ENCODE measurements around the gene HSPA4L.

The HSPA4L gene

DNA sequence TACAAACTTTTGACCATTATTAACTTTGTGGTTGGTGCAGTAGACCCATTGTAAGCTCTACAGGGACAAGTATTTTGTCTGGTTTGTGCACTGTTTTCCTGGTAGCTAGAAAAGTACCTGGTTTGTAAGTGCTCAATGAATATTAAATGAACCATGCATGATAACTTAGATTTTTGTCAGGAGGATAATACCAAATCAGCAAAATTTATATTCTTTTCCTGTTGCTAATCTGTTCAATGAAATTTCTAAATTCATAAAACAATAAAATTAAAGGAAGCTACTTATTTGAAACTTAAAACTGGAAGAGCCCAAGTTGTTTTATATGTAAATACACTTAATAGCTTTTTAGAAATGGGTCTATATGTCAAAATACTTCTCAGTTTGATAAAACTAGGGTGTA is 17.6 kb downstream of the HSPA4L start:
- Histone ChIP-seq H3K4ac (ENCODE audit: low read depth in 1 of 2, low read length in 2 of 2) (no peak overlapping the region), H4K8ac (ENCODE audit: low read length) (no peak overlapping the region), H3K79me1 (replicated peaks; ENCODE audit: low read length, poor library complexity, severe bottlenecking) (no peaks in the 10 kb centered on the region), H4K91ac (ENCODE audit: low read length) (no peak overlapping the region), H2AK5ac (ENCODE audit: low read length, severe bottlenecking) (no peak overlapping the region), H2BK5ac (ENCODE audit: low read depth, low read length, poor library complexity, severe bottlenecking) (no peak overlapping the region), H3K23ac (ENCODE audit: low read length in 2 of 2) (no peak overlapping the region), H3K9me3 (ENCODE audit: control insufficient read depth, low read length) (no peaks in the 10 kb centered on the region), H3K36me3 (ENCODE audit: control insufficient read depth in 1 of 2, insufficient read depth in 2 of 2, low read depth in 1 of 2, low read length in 2 of 2) (peaks cover 0 to 24% of the 10 kb centered on the region in 2 experiments), H3K4me1 (ENCODE audit: control insufficient read depth, insufficient read depth, low read depth, low read length) (no peaks in the 10 kb centered on the region), H2BK12ac (ENCODE audit: low read length in 2 of 2) (no peak overlapping the region), H3K14ac (ENCODE audit: low read length in 2 of 2) (no peak overlapping the region), H3K9ac (ENCODE audit: low read length) (no peak overlapping the region), H2BK120ac (ENCODE audit: low read depth, low read length) (no peak overlapping the region), H2BK15ac (ENCODE audit: low read depth, poor library complexity, severe bottlenecking) (no peak overlapping the region), H3K4me2 (ENCODE audit: low read length, poor library complexity, severe bottlenecking) (no peak overlapping the region), H3K4me3 (ENCODE audit: insufficient read depth in 1 of 2, low read depth in 1 of 2, low read length in 2 of 2) (no peak overlapping the region), H3K27ac (ENCODE audit: low read length, poor library complexity, severe bottlenecking) (no peak overlapping the region), H3K27me3 (ENCODE audit: control insufficient read depth in 1 of 2, insufficient read depth in 1 of 2, low read length in 2 of 2) (no peaks in the 10 kb centered on the region), H2AFZ (ENCODE audit: low read depth, low read length) (no peak overlapping the region), H3K18ac (ENCODE audit: low read depth in 1 of 2, low read length in 2 of 2) (no peak overlapping the region)
- no peak for DNase-seq

GRCh38 chr4:127809173-127809800 is 27.2 kb downstream of the HSPA4L start:
- Histone ChIP-seq H2BK120ac (ENCODE audit: low read depth, low read length) (no peak overlapping the region), H2BK5ac (ENCODE audit: low read depth, low read length, poor library complexity, severe bottlenecking) (no peak overlapping the region), H3K23ac (ENCODE audit: low read length in 2 of 2) (no peak overlapping the region), H3K4me3 (ENCODE audit: insufficient read depth in 1 of 2, low read depth in 1 of 2, low read length in 2 of 2) (no peak overlapping the region), H4K91ac (ENCODE audit: low read length) (no peak overlapping the region), H2BK12ac (ENCODE audit: low read length in 2 of 2) (no peak overlapping the region), H3K18ac (ENCODE audit: low read depth in 1 of 2, low read length in 2 of 2) (no peak overlapping the region), H3K9ac (ENCODE audit: low read length) (no peak overlapping the region), H3K4me2 (ENCODE audit: low read length, poor library complexity, severe bottlenecking) (no peak overlapping the region), H3K36me3 (ENCODE audit: control insufficient read depth in 1 of 2, insufficient read depth in 2 of 2, low read depth in 1 of 2, low read length in 2 of 2) (peaks cover 0 to 35% of the 10 kb centered on the region in 2 experiments), H4K8ac (ENCODE audit: low read length) (no peak overlapping the region), H3K4me1 (ENCODE audit: control insufficient read depth, insufficient read depth, low read depth, low read length) (no peaks in the 10 kb centered on the region), H2BK15ac (ENCODE audit: low read depth, poor library complexity, severe bottlenecking) (no peak overlapping the region), H3K27me3 (ENCODE audit: control insufficient read depth in 1 of 2, insufficient read depth in 1 of 2, low read length in 2 of 2) (no peaks in the 10 kb centered on the region), H3K4ac (ENCODE audit: low read depth in 1 of 2, low read length in 2 of 2) (no peak overlapping the region), H2AFZ (ENCODE audit: low read depth, low read length) (no peak overlapping the region), H3K9me3 (ENCODE audit: control insufficient read depth, low read length) (no peaks in the 10 kb centered on the region), H3K27ac (ENCODE audit: low read length, poor library complexity, severe bottlenecking) (no peak overlapping the region), H2AK5ac (ENCODE audit: low read length, severe bottlenecking) (no peak overlapping the region), H3K14ac (ENCODE audit: low read length in 2 of 2) (peak overlapping the region in 1 of 2 experiments; percentile 29), H3K79me1 (replicated peaks; ENCODE audit: low read length, poor library complexity, severe bottlenecking) (no peaks in the 10 kb centered on the region)
- 87% methylated on average over 4 of the region's 6 CpGs for WGBS
- DNase-seq: peak; percentile 30

DNA sequence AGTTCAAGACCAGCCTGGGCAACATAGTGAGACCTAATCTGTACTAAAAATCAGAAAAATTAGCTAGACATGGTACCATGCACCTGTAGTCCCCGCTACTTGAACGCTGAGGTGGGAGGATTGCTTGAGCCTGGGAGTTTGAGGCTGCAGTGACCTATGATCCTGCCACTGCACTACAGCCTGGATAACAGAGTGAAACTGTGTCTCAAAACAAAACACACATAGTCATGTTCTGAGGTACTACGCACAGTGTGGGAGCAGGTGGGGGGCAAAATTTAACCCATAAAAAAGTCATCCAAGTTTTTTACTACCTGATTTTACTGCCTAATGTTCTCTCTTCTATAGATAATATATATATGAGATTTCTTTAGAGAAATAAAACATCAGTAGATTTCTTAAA is 28.4 kb downstream of the HSPA4L start:
- no peak overlapping the region for H2BK5ac ChIP-seq (ENCODE audit: low read depth, low read length, poor library complexity, severe bottlenecking)
- H3K27ac ChIP-seq (ENCODE audit: low read length, poor library complexity, severe bottlenecking): no peak overlapping the region
- DNase-seq: no peak
- no peak overlapping the region for H3K4ac ChIP-seq (ENCODE audit: low read depth in 1 of 2, low read length in 2 of 2)
- no peak overlapping the region for H3K4me2 ChIP-seq (ENCODE audit: low read length, poor library complexity, severe bottlenecking)
- no peak overlapping the region for H2AFZ ChIP-seq (ENCODE audit: low read depth, low read length)
- H4K91ac ChIP-seq (ENCODE audit: low read length): no peak overlapping the region
- no peak overlapping the region for H3K14ac ChIP-seq (ENCODE audit: low read length in 2 of 2)
- H3K4me1 ChIP-seq (ENCODE audit: control insufficient read depth, insufficient read depth, low read depth, low read length): no peaks in the 10 kb centered on the region
- H2BK15ac ChIP-seq (ENCODE audit: low read depth, poor library complexity, severe bottlenecking): no peak overlapping the region
- no peak overlapping the region for H2BK12ac ChIP-seq (ENCODE audit: low read length in 2 of 2)
- no peaks in the 10 kb centered on the region for H3K27me3 ChIP-seq (ENCODE audit: control insufficient read depth in 1 of 2, insufficient read depth in 1 of 2, low read length in 2 of 2)
- no peak overlapping the region for H3K4me3 ChIP-seq (ENCODE audit: insufficient read depth in 1 of 2, low read depth in 1 of 2, low read length in 2 of 2)
- no peak overlapping the region for H2AK5ac ChIP-seq (ENCODE audit: low read length, severe bottlenecking)
- H3K9ac ChIP-seq (ENCODE audit: low read length): no peak overlapping the region
- no peak overlapping the region for H3K23ac ChIP-seq (ENCODE audit: low read length in 2 of 2)
- 96% methylated on average over 2 of the region's 3 CpGs for WGBS
- H4K8ac ChIP-seq (ENCODE audit: low read length): no peak overlapping the region
- peaks cover 0 to 29% of the 10 kb centered on the region in 2 experiments for H3K36me3 ChIP-seq (ENCODE audit: control insufficient read depth in 1 of 2, insufficient read depth in 2 of 2, low read depth in 1 of 2, low read length in 2 of 2)
- no peaks in the 10 kb centered on the region for H3K9me3 ChIP-seq (ENCODE audit: control insufficient read depth, low read length)
- no peak overlapping the region for H2BK120ac ChIP-seq (ENCODE audit: low read depth, low read length)
- H3K79me1 ChIP-seq (replicated peaks; ENCODE audit: low read length, poor library complexity, severe bottlenecking): no peaks in the 10 kb centered on the region
- no peak overlapping the region for H3K18ac ChIP-seq (ENCODE audit: low read depth in 1 of 2, low read length in 2 of 2)

GRCh38 chr4:127822430-127822829 is 40.3 kb downstream of the HSPA4L start:
- no peak overlapping the region for H3K18ac ChIP-seq (ENCODE audit: low read depth in 1 of 2, low read length in 2 of 2)
- H4K91ac ChIP-seq (ENCODE audit: low read length): no peak overlapping the region
- no peak overlapping the region for H3K14ac ChIP-seq (ENCODE audit: low read length in 2 of 2)
- H3K9me3 ChIP-seq (ENCODE audit: control insufficient read depth, low read length): no peaks in the 10 kb centered on the region
- no peak overlapping the region for H2BK15ac ChIP-seq (ENCODE audit: low read depth, poor library complexity, severe bottlenecking)
- WGBS: 100% methylated on average over 1 of the region's 2 CpGs
- H3K4me2 ChIP-seq (ENCODE audit: low read length, poor library complexity, severe bottlenecking): no peak overlapping the region
- no peak overlapping the region for H2AK5ac ChIP-seq (ENCODE audit: low read length, severe bottlenecking)
- H3K9ac ChIP-seq (ENCODE audit: low read length): no peak overlapping the region
- H2BK120ac ChIP-seq (ENCODE audit: low read depth, low read length): no peak overlapping the region
- H3K4me1 ChIP-seq (ENCODE audit: control insufficient read depth, insufficient read depth, low read depth, low read length): no peaks in the 10 kb centered on the region
- no peak overlapping the region for H2BK5ac ChIP-seq (ENCODE audit: low read depth, low read length, poor library complexity, severe bottlenecking)
- H3K27me3 ChIP-seq (ENCODE audit: control insufficient read depth in 1 of 2, insufficient read depth in 1 of 2, low read length in 2 of 2): no peaks in the 10 kb centered on the region
- H3K4me3 ChIP-seq (ENCODE audit: insufficient read depth in 1 of 2, low read depth in 1 of 2, low read length in 2 of 2): no peak overlapping the region
- H3K23ac ChIP-seq (ENCODE audit: low read length in 2 of 2): no peak overlapping the region
- H2AFZ ChIP-seq (ENCODE audit: low read depth, low read length): no peak overlapping the region
- H3K36me3 ChIP-seq (ENCODE audit: control insufficient read depth in 1 of 2, insufficient read depth in 2 of 2, low read depth in 1 of 2, low read length in 2 of 2): peaks cover 0 to 38% of the 10 kb centered on the region in 2 experiments
- no peak overlapping the region for H3K4ac ChIP-seq (ENCODE audit: low read depth in 1 of 2, low read length in 2 of 2)
- H4K8ac ChIP-seq (ENCODE audit: low read length): no peak overlapping the region
- no peak overlapping the region for H3K27ac ChIP-seq (ENCODE audit: low read length, poor library complexity, severe bottlenecking)
- no peak for DNase-seq
- no peaks in the 10 kb centered on the region for H3K79me1 ChIP-seq (replicated peaks; ENCODE audit: low read length, poor library complexity, severe bottlenecking)
- no peak overlapping the region for H2BK12ac ChIP-seq (ENCODE audit: low read length in 2 of 2)
